BLaER1 treated with 17β-estradiol and CSF1 and Interleukin-3, amounts not matched to agents 10 nM and 100 nM (cell line): ENCODE measurements around the gene MYO10.
"Not testable (repeated sequence)": the region's sequence is repeated elsewhere in the genome, so short reads cannot be mapped to it uniquely, and the experiment has no call there.

Source experiments
- H3K27ac ChIP-seq, 11 experiments: shearing (Covaris generic); formaldehyde crosslinking; 2 replicates each; pipeline ENCODE4 v1.8.1; 2022
- H3K27me3 ChIP-seq, 11 experiments: shearing (Covaris generic); formaldehyde crosslinking; 2 replicates each; pipeline ENCODE4 v1.8.1; 2022
- H3K36me3 ChIP-seq, 11 experiments: shearing (Covaris generic); formaldehyde crosslinking; 2 replicates each; pipeline ENCODE4 v1.8.1; 2022
- H3K4me1 ChIP-seq, 10 experiments: shearing (Covaris generic); formaldehyde crosslinking; 2 replicates each; pipeline ENCODE4 v1.8.1; 2022
- H3K4me2 ChIP-seq, 11 experiments: shearing (Covaris generic); formaldehyde crosslinking; 2 replicates each; pipeline ENCODE4 v1.8.1; 2022
- H3K4me3 ChIP-seq, 10 experiments: shearing (Covaris generic); formaldehyde crosslinking; 2 replicates each; pipeline ENCODE4 v1.8.1; 2022
- H3K9ac ChIP-seq, 11 experiments: shearing (Covaris generic); formaldehyde crosslinking; 2 replicates each; pipeline ENCODE4 v1.8.1; 2022
- H3K9me3 ChIP-seq, 11 experiments: shearing (Covaris generic); formaldehyde crosslinking; replicated peaks in 1 of 11; 2 replicates each; pipeline ENCODE4 v1.8.1; 2022
- H4K20me1 ChIP-seq, 11 experiments: shearing (Covaris generic); formaldehyde crosslinking; 2 replicates each; pipeline ENCODE4 v1.8.1; 2022
- Cebpa-rat ChIP-seq, 11 experiments: shearing (Covaris generic); IDR thresholded peaks; 2 replicates each; pipeline ENCODE4 v1.8.1; 2022

MYO10 gene

GRCh38 chr5:16665601-16666000 is 270.5 kb downstream of the MYO10 start:
- H3K9me3 ChIP-seq: no peaks in the 10 kb centered on the region
- H4K20me1 ChIP-seq: no peaks in the 10 kb centered on the region
- H3K4me2 ChIP-seq: peak overlapping the region in 9 of 11 experiments; percentile 52 to 79 (median 66); a peak in 16 of 22 replicates
- H3K36me3 ChIP-seq: no peaks in the 10 kb centered on the region
- no peak overlapping the region for H3K4me3 ChIP-seq
- peak overlapping the region in 2 of 11 experiments; percentile 9 to 40; a peak in 1 of 22 replicates for H3K27ac ChIP-seq
- H3K27me3 ChIP-seq: no peaks in the 10 kb centered on the region
- H3K9ac ChIP-seq: no peak overlapping the region
- no peak for TF ChIP-seq Cebpa-rat (IDR thresholded peaks at IDR 0.05)
- H3K4me1 ChIP-seq: peaks cover 8 to 46% (median 34%) of the 10 kb centered on the region in 10 experiments; a peak in 17 of 20 replicates

- Histone ChIP-seq H3K4me3 (no peak overlapping the region), H3K9ac (no peak overlapping the region), H3K9me3 (no peaks in the 10 kb centered on the region; a peak in 1 of 22 replicates), H3K27ac (no peak overlapping the region), H3K4me1 (peaks cover 8 to 46% (median 34%) of the 10 kb centered on the region in 10 experiments; a peak in 17 of 20 replicates), H4K20me1 (no peaks in the 10 kb centered on the region), H3K36me3 (no peaks in the 10 kb centered on the region), H3K4me2 (peak overlapping the region in 7 of 11 experiments; percentile 7 to 79 (median 66); a peak in 9 of 22 replicates), H3K27me3 (no peaks in the 10 kb centered on the region)
- TF ChIP-seq Cebpa-rat (IDR thresholded peaks at IDR 0.05): no peak
Observed at GRCh38 chr5:16664368-16664767, 271.7 kb downstream of the MYO10 start.

GRCh38 chr5:16663840-16664239 is 272.2 kb downstream of the MYO10 start:
- no peak overlapping the region for H3K4me3 ChIP-seq
- H3K27me3 ChIP-seq: no peaks in the 10 kb centered on the region
- H3K4me2 ChIP-seq: peak overlapping the region in 6 of 11 experiments; percentile 14 to 79 (median 68); a peak in 10 of 22 replicates
- peaks cover 0 to 5% (median 0%) of the 10 kb centered on the region in 11 experiments; a peak in 3 of 22 replicates for H3K9me3 ChIP-seq
- H4K20me1 ChIP-seq: no peaks in the 10 kb centered on the region
- H3K27ac ChIP-seq: no peak overlapping the region
- H3K36me3 ChIP-seq: no peaks in the 10 kb centered on the region
- TF ChIP-seq Cebpa-rat (IDR thresholded peaks at IDR 0.05): 0 out of 22 replicates have a peak, but pooled peaks of 1 of the 11 experiments have one; percentile 9
- no peak overlapping the region; a peak in 1 of 22 replicates for H3K9ac ChIP-seq
- peaks cover 8 to 46% (median 34%) of the 10 kb centered on the region in 10 experiments; a peak in 17 of 20 replicates for H3K4me1 ChIP-seq

GRCh38 chr5:16661713-16662112 is 274.4 kb downstream of the MYO10 start:
- Histone ChIP-seq H3K9ac (no peak overlapping the region), H3K27me3 (no peaks in the 10 kb centered on the region), H4K20me1 (no peaks in the 10 kb centered on the region), H3K36me3 (no peaks in the 10 kb centered on the region), H3K27ac (no peak overlapping the region), H3K4me1 (peaks cover 9 to 35% (median 34%) of the 10 kb centered on the region in 10 experiments; a peak in 19 of 20 replicates), H3K4me2 (no peak overlapping the region), H3K9me3 (peaks cover 0 to 13% (median 0%) of the 10 kb centered on the region in 11 experiments; a peak in 5 of 22 replicates), H3K4me3 (no peak overlapping the region)
- no peak for TF ChIP-seq Cebpa-rat (IDR thresholded peaks at IDR 0.05)

GRCh38 chr5:16660982-16661381 is 275.1 kb downstream of the MYO10 start:
- Histone ChIP-seq H4K20me1 (no peaks in the 10 kb centered on the region), H3K4me2 (no peak overlapping the region), H3K27ac (no peak overlapping the region), H3K4me1 (peaks cover 8 to 30% (median 27%) of the 10 kb centered on the region in 10 experiments; a peak in 19 of 20 replicates), H3K9ac (no peak overlapping the region), H3K9me3 (peaks cover 0 to 13% (median 0%) of the 10 kb centered on the region in 11 experiments; a peak in 5 of 22 replicates), H3K4me3 (no peak overlapping the region), H3K36me3 (no peaks in the 10 kb centered on the region), H3K27me3 (no peaks in the 10 kb centered on the region)
- no peak for TF ChIP-seq Cebpa-rat (IDR thresholded peaks at IDR 0.05)

DNA sequence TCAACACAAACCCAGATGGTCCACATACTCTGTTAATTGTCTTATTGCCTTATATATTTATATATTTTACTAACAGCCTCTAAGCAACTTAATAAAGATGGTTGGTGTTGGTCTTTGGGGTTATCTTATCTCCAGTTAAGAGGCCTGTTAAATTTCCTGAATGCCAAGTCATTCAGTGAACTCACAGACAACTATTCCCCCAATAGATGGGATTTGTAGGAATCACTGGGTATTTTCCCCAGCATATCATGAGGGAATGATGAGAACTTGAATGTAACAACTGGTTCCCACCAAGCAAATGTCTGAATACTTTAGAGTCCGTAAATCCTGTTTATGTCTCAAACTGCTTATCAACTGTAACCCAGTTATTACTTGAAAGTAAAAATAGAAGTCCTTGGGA is 276.6 kb downstream of the MYO10 start:
- Histone ChIP-seq H4K20me1 (no peaks in the 10 kb centered on the region), H3K27me3 (no peaks in the 10 kb centered on the region), H3K4me2 (no peak overlapping the region)

DNA sequence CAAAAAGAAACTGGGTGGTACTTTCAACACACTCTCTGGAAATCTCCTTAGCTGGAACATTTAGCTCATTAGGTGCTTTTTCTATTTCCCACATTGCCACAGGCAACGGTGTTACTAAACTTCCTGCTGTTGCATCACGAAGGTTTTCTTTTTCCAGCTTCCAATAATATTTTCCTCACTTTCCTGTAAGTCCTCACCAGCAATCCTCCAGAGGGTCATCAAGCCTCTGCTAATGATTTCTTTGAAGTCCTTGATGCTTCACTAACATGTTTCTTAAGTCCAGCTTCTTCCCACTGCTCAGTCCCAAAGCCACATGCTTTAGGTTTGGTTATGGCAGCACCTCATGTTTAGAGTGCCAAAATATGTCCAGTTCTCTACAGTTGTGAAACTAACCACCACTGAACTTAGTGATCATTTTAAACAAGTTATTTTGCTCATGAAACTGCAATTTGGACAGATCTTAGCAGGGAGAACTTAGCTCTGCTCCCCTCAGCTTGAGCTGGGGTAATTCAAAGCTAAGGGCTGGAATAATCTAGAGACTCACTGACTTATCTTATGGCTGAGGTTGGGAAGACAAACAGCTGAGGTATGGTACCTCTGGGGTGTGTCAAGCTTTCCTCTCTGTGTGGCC is 279.4 kb downstream of the MYO10 start:
- H3K4me2 ChIP-seq: peak overlapping the region in 2 of 11 experiments; percentile 24 to 29; a peak in 5 of 22 replicates
- no peak overlapping the region for H3K27ac ChIP-seq
- H3K9me3 ChIP-seq: peaks cover 0 to 13% (median 0%) of the 10 kb centered on the region in 11 experiments; a peak in 5 of 22 replicates
- no peaks in the 10 kb centered on the region for H3K36me3 ChIP-seq
- TF ChIP-seq Cebpa-rat (IDR thresholded peaks at IDR 0.05): no peak
- no peak overlapping the region for H3K9ac ChIP-seq
- H4K20me1 ChIP-seq: no peaks in the 10 kb centered on the region
- peaks cover 0 to 15% (median 3%) of the 10 kb centered on the region in 10 experiments; a peak in 8 of 20 replicates for H3K4me1 ChIP-seq
- H3K27me3 ChIP-seq: no peaks in the 10 kb centered on the region
- no peak overlapping the region for H3K4me3 ChIP-seq

More for the DNA sequence above, 276.6 kb downstream of the MYO10 start:
- Histone ChIP-seq H3K36me3 (no peaks in the 10 kb centered on the region), H3K4me3 (no peak overlapping the region), H3K27ac (no peak overlapping the region), H3K4me1 (peaks cover 6 to 20% (median 12%) of the 10 kb centered on the region in 10 experiments; a peak in 18 of 20 replicates), H3K9me3 (peaks cover 0 to 13% (median 0%) of the 10 kb centered on the region in 11 experiments; a peak in 5 of 22 replicates), H3K9ac (no peak overlapping the region)
- TF ChIP-seq Cebpa-rat (IDR thresholded peaks at IDR 0.05): no peak

- no peak for TF ChIP-seq Cebpa-rat (IDR thresholded peaks at IDR 0.05)
- Histone ChIP-seq H3K36me3 (no peaks in the 10 kb centered on the region), H3K27me3 (no peaks in the 10 kb centered on the region), H3K9me3 (peaks cover 0 to 13% (median 0%) of the 10 kb centered on the region in 11 experiments; a peak in 5 of 22 replicates), H3K4me2 (peak overlapping the region in 4 of 11 experiments; percentile 12 to 37 (median 18); a peak in 2 of 22 replicates), H3K9ac (no peak overlapping the region), H3K27ac (peak overlapping the region in 2 of 11 experiments; percentile 18 to 56; a peak in 2 of 22 replicates), H3K4me3 (no peak overlapping the region), H3K4me1 (peaks cover 0 to 15% (median 3%) of the 10 kb centered on the region in 10 experiments; a peak in 8 of 20 replicates), H4K20me1 (no peaks in the 10 kb centered on the region)
Observed at GRCh38 chr5:16654647-16655334, 281.3 kb downstream of the MYO10 start.

- H3K9ac ChIP-seq, H3K4me3 ChIP-seq, H3K4me2 ChIP-seq, H3K4me1 ChIP-seq, H4K20me1 ChIP-seq, H3K27ac ChIP-seq, H3K27me3 ChIP-seq, H3K36me3 ChIP-seq: not testable (repeated sequence)
- H3K9me3 ChIP-seq: peaks cover 0 to 11% (median 0%) of the 10 kb centered on the region in 11 experiments; a peak in 4 of 22 replicates
Observed at GRCh38 chr5:16648739-16649138, 287.3 kb downstream of the MYO10 start.
